ENCODE measurements around the gene PPP1R16B. TPM values are rescaled to one million over a fixed set of nuclear protein-coding genes. Genes with fewer than 3 reads are reported as not detected.

PPP1R16B gene
- total and polyA plus RNA-seq, 3 donors from 2014 or later: 1.2 to 3.7 (median 1.3) TPM

DNA sequence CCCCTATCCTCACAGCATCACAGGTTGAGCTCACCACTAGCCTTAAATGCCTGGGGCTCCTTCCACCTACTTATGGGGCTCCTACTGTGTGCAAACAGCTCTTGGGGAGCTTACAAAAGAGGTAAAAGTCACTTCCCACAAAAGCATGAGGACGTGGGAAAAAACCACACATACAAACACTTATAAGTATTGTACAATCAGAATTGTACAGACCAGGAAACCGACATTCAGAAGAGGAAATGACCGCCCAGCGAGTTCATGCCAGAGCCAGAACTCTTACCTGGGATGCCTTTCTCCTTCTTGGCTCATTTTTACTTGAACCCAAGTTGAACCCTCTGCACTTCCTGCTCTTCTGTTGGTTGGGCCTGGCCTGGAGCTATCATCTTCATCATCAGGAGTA lies 6.3 kb upstream of the PPP1R16B start:
- no peak overlapping the region for H3K27ac ChIP-seq

DNA sequence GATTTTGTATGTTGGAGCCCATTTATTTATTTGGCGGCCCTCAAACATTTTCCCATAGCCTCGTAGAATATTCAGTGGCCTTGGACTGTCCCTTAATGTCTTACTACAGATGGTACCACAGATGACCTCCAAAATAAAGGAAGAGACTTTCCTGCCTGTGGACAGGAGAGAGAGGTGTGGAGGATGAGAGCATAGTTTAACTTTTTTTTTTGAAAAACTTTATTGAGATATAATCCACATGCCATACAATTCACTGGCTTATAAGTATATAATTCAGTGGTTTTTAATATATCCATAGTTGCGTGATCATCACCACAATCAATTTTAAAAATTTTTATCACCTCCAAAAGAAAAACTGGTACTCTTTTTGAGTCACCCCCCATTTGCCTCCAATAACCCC lies 4.6 kb upstream of the PPP1R16B start:
- no peak overlapping the region for H3K4me3 ChIP-seq
- no peak for DNase-seq
- H3K36me3 ChIP-seq (ENCODE audit: low read depth, missing control alignments): no peaks in the 10 kb centered on the region
- H3K4me1 ChIP-seq: peaks cover 7% of the 10 kb centered on the region
- intact Hi-C loops (cut with DNase I; ENCODE audit: low total_unique reads): no loop called here
- H3K9me3 ChIP-seq: no peaks in the 10 kb centered on the region
- H3K27me3 ChIP-seq: no peaks in the 10 kb centered on the region
- TF ChIP-seq POLR2A (IDR thresholded peaks at IDR 0.05): no peak
- TF ChIP-seq, protein P1, sequence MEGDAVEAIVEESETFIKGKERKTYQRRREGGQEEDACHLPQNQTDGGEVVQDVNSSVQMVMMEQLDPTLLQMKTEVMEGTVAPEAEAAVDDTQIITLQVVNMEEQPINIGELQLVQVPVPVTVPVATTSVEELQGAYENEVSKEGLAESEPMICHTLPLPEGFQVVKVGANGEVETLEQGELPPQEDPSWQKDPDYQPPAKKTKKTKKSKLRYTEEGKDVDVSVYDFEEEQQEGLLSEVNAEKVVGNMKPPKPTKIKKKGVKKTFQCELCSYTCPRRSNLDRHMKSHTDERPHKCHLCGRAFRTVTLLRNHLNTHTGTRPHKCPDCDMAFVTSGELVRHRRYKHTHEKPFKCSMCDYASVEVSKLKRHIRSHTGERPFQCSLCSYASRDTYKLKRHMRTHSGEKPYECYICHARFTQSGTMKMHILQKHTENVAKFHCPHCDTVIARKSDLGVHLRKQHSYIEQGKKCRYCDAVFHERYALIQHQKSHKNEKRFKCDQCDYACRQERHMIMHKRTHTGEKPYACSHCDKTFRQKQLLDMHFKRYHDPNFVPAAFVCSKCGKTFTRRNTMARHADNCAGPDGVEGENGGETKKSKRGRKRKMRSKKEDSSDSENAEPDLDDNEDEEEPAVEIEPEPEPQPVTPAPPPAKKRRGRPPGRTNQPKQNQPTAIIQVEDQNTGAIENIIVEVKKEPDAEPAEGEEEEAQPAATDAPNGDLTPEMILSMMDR (IDR thresholded peaks at IDR 0.05): no peak
- no peak overlapping the region for H3K27ac ChIP-seq
- WGBS, 2 donors: 68 to 70% methylated on average over 3 of the region's 3 CpGs

More for the DNA sequence above, 6.3 kb upstream of the PPP1R16B start:
- intact Hi-C loops (cut with DNase I; ENCODE audit: low total_unique reads): no loop called here
- Histone ChIP-seq H3K4me1 (no peaks in the 10 kb centered on the region), H3K27me3 (no peaks in the 10 kb centered on the region), H3K36me3 (ENCODE audit: low read depth, missing control alignments) (no peaks in the 10 kb centered on the region), H3K9me3 (no peaks in the 10 kb centered on the region), H3K4me3 (no peak overlapping the region)
- WGBS, 2 donors: 69 to 76% methylated on average over 4 of the region's 4 CpGs
- no peak for DNase-seq
- no peak for TF ChIP-seq POLR2A (IDR thresholded peaks at IDR 0.05)
- TF ChIP-seq, protein P1 (IDR thresholded peaks at IDR 0.05): no peak

DNA sequence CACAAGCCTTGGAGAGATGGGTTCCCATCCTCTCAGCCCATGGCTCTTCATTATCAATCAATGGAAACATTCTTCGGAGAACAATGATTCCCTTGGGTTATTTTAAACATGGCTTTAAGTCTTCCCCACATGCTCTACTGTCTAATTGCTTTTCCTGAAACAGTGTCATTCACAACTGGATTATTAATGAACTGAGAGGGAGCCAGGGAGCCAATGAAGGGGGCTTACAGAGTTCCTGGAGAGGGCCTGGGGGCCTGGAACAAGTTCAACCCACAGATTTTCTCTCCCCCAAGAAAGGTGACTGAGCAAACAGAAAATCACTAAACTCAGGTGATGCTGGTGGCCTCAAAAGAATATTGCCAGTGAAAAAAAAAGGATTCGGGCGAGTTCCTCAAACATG lies 1.3 kb upstream of the PPP1R16B start:
- TF ChIP-seq, protein P1 (IDR thresholded peaks at IDR 0.05): no peak
- TF ChIP-seq POLR2A (IDR thresholded peaks at IDR 0.05): no peak
- Histone ChIP-seq H3K36me3 (ENCODE audit: low read depth, missing control alignments) (no peaks in the 10 kb centered on the region), H3K4me1 (peaks cover 15% of the 10 kb centered on the region), H3K4me3 (no peak overlapping the region), H3K27me3 (no peaks in the 10 kb centered on the region), H3K27ac (no peak overlapping the region), H3K9me3 (no peaks in the 10 kb centered on the region)
- intact Hi-C loops (cut with DNase I; ENCODE audit: low total_unique reads): no loop called here
- 76 to 85% methylated on average over 3 of the region's 3 CpGs for WGBS, 2 donors
- no peak for DNase-seq

DNA sequence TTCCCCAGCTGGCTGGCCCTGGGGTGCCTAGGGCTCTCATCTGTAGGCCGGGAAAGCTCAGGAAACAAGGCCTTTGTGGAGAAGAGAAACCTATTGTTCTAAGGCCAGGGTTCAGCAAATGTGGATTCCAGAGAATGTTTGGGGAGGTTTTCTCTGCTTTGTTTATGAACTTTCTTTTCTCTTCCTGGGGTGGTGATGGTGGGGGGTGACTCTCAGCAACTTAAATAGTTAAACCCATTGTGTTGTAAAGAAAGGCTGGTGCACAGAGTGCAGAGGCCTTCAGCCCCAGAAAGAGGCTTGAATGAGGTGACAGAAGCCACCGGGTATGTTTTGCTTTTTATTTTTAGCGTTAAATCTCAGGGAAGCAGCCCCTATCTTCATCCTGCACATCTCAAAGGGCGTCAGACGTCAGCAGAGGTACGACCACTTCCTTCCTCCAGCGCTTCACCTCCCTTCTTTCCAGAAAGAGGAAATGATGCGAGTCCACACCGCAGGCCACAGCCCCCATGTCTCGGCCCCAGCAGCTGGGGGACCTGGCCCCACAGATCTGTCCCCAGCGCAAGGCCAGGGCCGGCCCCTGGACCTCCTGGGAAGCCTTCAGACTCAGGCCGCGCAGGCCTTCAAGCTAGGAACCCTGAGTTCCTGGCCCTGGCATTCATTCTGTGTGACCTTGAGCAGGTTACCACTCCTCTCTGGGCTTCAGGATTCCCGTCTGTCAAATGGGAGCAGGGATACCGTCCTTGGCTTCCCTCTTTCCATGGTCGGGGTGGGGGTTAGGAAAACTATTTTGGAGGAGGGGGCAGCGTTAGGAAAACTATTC lies 605 bp upstream of the PPP1R16B start:
- Histone ChIP-seq H3K4me3 (peak overlapping the region; percentile 42 to 57), H3K36me3 (ENCODE audit: low read depth, missing control alignments) (no peaks in the 10 kb centered on the region), H3K4me1 (peaks cover 15% of the 10 kb centered on the region), H3K9me3 (no peaks in the 10 kb centered on the region), H3K27ac (no peak overlapping the region), H3K27me3 (no peaks in the 10 kb centered on the region)
- TF ChIP-seq, protein P1 (IDR thresholded peaks at IDR 0.05): no peak
- no peak for TF ChIP-seq POLR2A (IDR thresholded peaks at IDR 0.05)
- no peak for DNase-seq
- 26 to 29% methylated on average over 13 to 18 of the region's 18 CpGs for WGBS, 2 donors
- intact Hi-C loops (cut with DNase I; ENCODE audit: low total_unique reads): no loop called here
